ES-I3 (cell line): ENCODE results near the gene INPP4A.

ENCODE experiments used
- H3K36me3 ChIP-seq: 2 replicates; pipeline ENCODE4 v1.6.1; 2013; ENCODE audit warnings: mild to moderate bottlenecking, low read length, control low read depth, moderate library complexity; ENCODE audit not compliant: insufficient read depth
- H3K4me1 ChIP-seq: 2 replicates; pipeline ENCODE4 v1.6.1; 2013; ENCODE audit warnings: mild to moderate bottlenecking, control low read depth, low read length; ENCODE audit not compliant: insufficient read depth
- H3K9ac ChIP-seq: 2 replicates; pipeline ENCODE4 v1.6.1; 2013; ENCODE audit warnings: low read depth, mild to moderate bottlenecking, low read length, moderate library complexity
- H3K9me3 ChIP-seq: 2 replicates; pipeline ENCODE4 v1.6.1; 2013; ENCODE audit warnings: mild to moderate bottlenecking, low read length, moderate library complexity; ENCODE audit not compliant: control insufficient read depth, insufficient read depth

Gene INPP4A

DNA sequence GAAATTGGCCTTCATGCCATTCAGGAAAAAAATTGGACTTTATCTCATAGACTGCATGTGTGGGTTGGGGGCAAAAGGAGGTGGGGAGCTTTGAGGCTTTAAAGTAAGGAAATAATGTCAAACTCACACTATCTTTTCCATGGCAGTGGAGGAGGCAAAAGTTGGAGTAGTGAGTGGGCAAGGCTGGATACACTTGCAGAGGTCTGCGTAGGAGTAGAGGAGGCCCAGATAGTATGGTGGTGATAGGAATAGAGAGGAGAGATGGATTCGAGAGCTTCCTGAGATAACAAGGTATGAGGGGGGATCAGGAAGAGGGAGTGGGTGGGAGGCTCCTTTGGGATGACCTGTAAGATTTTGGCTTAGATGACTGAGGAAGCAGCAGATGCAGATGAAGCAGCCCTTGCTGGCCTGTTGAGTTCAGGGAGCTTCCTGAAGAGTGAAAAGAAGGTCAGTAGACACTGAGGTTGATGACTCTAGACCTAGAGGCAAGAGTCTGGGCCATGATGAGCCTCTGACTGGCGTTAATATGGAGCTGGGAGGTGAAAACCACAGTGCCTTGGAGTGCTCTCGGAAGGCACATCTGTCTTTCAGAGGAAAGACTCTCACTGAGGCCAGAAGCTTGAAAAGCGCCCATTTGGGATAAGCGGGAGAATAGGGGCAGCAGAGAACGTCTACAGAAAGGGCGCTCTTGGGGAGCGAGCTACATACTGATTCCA lies 169.5 kb downstream of the INPP4A start:
- no peaks in the 10 kb centered on the region for H3K9me3 ChIP-seq
- no peak overlapping the region for H3K9ac ChIP-seq
- 0 out of 2 replicates have a peak, but pooled peaks cover 4% of the 10 kb centered on the region for H3K4me1 ChIP-seq
- H3K36me3 ChIP-seq: peaks cover 11% of the 10 kb centered on the region; the same call in 1 of the 2 replicates

DNA sequence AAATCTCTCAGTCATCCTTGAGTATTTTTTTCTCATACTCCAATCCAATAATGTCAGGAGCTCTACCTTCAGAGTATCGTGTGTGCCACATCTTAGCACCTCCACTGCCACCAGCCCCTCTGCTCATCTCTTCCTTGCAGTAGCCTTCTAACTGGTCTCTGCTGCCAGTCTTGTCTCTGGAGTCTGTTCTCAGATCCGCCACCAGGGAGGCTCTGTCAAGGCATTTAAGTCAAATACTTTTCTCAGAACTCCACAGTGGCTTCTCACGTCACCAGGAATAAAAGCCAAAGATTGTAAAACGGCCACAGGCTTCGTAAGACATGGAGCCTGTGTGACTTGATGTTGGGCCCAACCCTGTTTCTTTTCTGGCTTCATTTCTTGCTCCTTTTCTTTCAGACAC lies 170.8 kb downstream of the INPP4A start:
- H3K9me3 ChIP-seq: no peaks in the 10 kb centered on the region
- H3K4me1 ChIP-seq: 0 out of 2 replicates have a peak, but pooled peaks cover 1% of the 10 kb centered on the region
- peaks cover 11% of the 10 kb centered on the region; the same call in 1 of the 2 replicates for H3K36me3 ChIP-seq

DNA sequence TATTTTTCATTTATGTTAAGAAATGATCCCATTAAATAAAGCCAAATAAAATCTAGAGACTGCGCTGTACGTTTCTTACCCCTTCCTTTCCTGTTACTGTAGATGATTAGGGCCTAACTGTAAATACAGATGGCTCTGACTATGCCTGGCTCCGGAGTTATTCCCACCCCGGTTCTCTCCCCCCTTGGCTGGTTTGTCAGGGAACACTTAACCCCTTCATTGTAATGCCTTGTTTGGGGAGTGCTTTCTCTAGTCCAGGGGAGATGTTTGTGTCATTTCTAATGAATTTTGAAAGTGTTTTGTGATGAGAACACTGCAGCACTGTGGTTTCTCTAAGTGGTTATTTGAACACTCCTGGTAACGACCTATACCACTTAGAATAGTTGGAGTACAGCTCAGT lies 172.5 kb downstream of the INPP4A start:
- no peak overlapping the region for H3K9ac ChIP-seq
- peaks cover 11% of the 10 kb centered on the region; the same call in 1 of the 2 replicates for H3K36me3 ChIP-seq
- H3K4me1 ChIP-seq: no peaks in the 10 kb centered on the region
- no peaks in the 10 kb centered on the region for H3K9me3 ChIP-seq

More for the DNA sequence above, 170.8 kb downstream of the INPP4A start:
- no peak overlapping the region for H3K9ac ChIP-seq

DNA sequence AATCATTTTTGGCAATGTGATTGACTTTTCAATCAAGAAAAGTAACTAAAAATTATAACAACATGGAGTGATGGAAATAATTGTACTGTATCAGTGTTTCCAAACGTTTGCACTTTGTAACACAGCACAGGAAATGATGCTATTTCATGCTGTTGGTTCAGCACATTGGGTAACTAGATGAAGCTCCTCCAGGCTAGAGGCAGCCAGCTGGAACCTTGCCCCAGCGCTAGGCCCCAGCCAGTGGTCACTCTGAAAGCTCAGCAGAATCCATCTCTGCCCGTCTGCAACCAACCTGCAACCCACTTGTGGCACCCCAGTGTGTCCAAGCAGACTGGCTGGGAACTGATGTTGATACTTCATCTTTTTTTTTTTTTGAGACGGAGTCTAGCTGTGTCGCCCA lies 179.0 kb downstream of the INPP4A start:
- Histone ChIP-seq H3K9me3 (no peaks in the 10 kb centered on the region), H3K4me1 (no peaks in the 10 kb centered on the region), H3K9ac (no peak overlapping the region), H3K36me3 (no peaks in the 10 kb centered on the region)

DNA sequence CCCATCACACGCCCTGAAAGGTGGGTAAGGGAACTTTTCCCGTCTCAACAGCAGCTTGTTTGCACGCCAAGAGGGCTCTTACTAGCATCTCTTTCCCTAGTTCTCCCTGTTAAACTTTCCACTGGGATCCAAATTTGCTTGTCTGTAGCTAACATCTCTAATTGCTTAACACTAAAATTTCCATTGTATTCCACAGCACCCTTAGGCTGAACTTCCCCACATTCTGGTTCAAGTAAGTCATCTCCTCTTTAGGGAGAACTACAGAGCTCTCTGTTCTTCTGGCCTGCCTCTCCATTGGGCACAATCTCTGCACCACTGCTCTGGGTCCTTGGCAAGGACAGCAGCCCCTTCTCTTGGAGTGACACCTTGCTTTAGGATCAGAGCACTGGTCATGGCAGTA lies 187.7 kb downstream of the INPP4A start:
- Histone ChIP-seq H3K4me1 (peaks cover 4% of the 10 kb centered on the region; the same call in 1 of the 2 replicates), H3K36me3 (no peaks in the 10 kb centered on the region), H3K9ac (no peak overlapping the region), H3K9me3 (no peaks in the 10 kb centered on the region)

DNA sequence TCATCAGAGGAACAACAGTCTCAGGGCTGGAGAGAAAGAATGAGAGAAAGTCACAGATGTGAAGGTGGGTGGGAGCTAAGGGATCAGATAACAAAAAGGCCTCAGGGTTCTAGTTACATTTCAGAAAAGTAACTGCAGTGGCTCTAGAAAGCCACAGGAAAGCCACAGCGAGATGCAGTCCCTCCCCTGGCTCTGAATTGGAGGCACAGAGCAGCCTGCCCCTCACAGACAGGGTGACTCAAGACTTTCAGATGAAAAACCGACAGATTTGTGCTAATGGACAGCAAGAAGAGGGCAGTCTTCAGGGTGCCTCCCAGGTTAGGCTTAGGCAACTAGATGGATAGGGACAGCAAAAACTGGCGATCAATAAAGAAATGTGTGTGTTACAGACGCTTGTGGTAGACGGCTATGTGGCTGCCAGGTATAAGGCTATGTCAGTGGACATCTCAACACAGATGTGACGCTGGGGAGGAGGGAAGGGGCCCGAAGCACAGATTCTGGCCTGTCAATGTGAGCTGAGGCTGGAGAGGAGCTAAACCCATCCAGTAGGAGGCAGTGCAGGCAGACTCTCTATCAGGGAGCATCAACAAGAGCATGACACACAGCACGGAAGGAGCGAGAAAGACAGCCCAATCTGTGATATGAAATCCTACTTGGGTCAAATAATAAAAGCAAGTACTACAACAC lies 189.9 kb downstream of the INPP4A start:
- peaks cover 4% of the 10 kb centered on the region; the same call in 1 of the 2 replicates for H3K4me1 ChIP-seq
- H3K36me3 ChIP-seq: no peaks in the 10 kb centered on the region
- no peak overlapping the region for H3K9ac ChIP-seq
- no peaks in the 10 kb centered on the region for H3K9me3 ChIP-seq

DNA sequence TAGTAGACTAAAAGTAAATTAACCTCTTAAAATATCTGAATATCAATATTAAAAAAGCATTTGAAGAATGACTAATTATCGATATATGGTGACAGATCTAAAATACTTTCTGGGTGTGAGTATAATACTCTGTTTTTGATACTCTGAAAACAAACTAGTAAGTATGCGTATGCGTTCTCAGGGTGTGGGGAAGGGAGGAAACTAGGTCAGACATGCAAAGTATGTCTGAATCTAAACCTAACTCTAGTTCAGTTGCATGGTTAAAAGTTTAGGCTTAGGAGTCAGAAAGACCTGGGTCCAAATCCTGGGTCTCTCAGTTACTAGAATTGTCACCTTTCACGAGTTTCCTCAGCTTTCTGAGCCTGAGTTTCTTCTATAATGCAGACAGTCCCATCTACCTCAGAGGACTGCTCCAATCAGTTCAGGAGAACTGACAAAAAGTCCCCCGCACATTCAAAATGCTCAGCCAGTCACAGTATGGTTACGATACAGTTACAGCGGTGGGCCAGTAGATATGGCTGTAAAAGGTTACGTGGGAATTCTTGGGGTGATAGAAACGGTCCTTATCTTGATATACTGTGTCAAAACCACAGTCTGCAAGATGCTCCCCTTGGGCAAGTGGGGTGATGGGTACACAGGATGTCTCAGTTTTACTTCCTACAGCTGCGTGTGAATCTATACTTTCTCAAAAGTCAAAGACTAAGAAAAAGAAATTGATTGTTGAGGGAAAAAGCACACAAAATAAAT lies 192.9 kb downstream of the INPP4A start:
- no peaks in the 10 kb centered on the region for H3K36me3 ChIP-seq
- H3K9ac ChIP-seq: no peak overlapping the region
- H3K9me3 ChIP-seq: no peaks in the 10 kb centered on the region
- H3K4me1 ChIP-seq: peaks cover 4% of the 10 kb centered on the region; the same call in 1 of the 2 replicates

DNA sequence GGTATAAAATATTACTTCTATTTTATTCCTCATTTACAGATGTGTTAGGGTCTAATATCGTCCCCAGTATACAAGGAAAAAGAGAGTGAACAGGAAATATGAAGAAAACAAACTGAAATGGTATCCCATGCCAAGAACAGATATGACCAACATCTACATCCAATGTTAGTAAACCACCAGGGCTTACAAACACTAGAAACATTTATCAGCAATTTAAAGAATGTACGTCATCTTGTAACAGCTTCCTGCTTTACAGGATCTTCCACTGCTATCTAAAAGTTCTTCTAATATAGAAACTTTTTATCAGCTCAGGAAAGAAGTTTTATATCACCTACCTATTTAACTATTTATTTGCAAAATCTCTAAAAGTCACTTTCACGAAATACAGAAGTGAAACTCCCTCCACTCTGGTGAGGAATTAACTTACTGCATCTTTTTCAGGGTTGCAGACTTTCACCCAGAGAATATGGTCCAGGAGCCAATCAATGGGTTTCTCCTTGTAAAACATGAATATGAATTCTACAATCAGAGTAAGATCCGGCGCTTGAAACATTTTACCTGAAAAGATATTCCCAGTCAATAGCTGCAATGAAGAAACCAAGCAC lies 198.9 kb downstream of the INPP4A start:
- H3K36me3 ChIP-seq: no peaks in the 10 kb centered on the region
- no peak overlapping the region for H3K9ac ChIP-seq
- 0 out of 2 replicates have a peak, but pooled peaks cover 3% of the 10 kb centered on the region for H3K4me1 ChIP-seq
- H3K9me3 ChIP-seq: no peaks in the 10 kb centered on the region
